ENCODE results near the gene OR5M11. TPM values are rescaled to one million over a fixed set of nuclear protein-coding genes. Genes with fewer than 3 reads are reported as not detected.
"Not testable (repeated sequence)": the region's sequence is repeated elsewhere in the genome, so short reads cannot be mapped to it uniquely, and the experiment has no call there.

OR5M11 gene
- total RNA-seq: not detected

DNA sequence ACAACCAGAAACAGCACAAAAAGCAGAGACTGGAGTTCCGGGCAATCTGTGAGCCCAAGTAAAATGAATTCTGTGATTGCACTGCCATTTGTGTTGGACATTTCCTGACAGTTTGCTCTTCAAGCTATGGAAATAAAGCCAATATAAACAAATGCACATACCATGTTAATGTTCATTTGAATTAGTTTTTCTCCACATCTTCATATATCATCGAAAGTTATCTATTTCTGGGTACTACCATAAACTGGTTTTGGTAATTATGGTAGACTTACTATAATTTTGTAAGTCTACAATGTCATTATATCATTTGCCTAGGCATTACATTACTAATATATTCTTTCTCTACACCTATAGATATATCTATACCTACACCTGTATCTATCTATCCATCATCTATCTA, at the start of gene OR5M11:
TSS of gene OR5M11 (minus strand) at position 101 of the 400 bp plus-strand sequence. CDS start at position 101, 0 bp downstream.
- no peak for DNase-seq

DNA sequence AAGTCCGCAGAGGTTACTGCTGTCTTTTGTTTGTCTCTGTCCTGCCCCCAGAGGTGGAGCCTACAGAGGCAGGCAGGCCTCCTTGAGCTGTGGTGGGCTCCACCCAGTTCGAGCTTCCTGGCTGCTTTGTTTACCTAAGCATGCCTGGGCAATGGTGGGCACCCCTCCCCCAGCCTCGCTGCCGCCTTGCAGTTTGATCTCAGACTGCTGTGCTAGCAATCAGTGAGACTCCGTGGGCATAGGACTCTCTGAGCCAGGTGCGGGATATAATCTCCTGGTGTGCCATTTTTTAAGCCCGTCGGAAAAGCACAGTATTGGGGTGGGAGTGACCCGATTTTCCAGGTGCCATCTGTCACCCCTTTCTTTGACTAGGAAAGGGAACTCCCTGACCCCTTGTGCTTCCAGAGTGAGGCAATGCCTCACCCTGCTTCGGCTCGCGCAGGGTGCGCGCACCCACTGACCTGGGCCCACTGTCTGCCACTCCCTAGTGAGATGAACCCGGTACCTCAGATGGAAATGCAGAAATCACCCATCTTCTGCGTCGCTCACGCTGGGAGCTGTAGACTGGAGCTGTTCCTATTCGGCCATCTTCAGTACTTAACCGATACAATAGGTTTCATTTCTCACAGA, 49.1 kb upstream of the OR5M11 start:
- DNase-seq: not testable (repeated sequence)

DNA sequence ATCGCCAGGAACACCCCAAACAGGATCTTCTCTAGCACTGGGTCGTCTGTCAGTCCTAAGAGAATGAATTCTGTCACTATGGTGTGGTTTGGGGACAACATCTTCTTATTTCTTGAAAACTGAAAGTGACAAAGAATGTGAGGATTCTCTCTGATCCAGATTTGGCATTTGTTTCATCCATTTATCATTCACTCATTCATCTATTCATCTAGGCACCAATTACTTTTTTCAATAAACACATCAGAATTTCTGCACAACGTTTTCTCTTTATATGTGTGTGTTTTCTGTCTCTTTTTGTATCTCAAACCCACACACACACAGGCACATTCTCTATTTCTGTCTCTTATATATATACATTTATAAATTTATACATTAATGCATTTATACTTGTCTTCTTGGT, 34.6 kb upstream of the OR5M11 start, which contains the start of gene OR5M10:
TSS of gene OR5M10 (minus strand) at position 101 of the 400 bp plus-strand sequence. CDS start at position 101, 0 bp downstream.
- DNase-seq: no peak

DNA sequence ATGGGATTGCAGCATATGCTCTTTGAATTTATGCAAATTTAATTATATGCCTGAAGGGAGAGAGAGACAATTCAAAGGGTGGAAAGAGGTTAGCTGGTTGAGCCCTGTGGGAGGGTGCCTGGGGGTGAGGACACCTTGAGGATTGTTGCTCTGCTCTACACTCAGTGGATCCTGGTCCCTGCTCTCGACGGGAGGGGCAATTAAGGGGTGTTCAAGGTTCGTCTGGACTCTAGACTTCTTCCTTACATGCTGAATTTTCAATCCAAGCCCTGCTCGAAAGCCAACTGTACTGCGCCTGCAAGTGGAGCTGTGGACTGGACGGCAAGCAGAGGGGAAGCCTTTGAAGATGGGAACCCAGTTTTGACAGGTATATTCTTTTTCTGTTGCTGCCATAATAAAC, 15.5 kb upstream of the OR5M11 start:
- no peak for DNase-seq

DNA sequence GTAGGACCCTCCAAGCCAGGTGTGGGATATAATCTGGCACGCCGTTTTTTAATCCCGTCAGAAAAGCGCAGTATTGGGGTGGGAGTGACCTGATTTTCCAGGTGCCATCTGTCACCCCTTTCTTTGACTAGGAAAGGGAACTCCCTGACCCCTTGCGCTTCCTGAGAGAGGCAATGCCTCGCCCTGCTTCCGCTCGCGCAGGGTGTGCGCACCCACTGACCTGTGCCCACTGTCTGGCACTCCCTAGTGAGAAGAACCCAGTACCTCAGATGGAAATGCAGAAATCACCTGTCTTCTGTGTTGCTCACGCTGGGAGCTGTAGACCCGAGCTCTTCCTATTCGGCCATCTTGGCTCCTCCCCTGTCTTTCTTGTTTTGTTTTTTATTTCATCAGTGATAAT, 11.6 kb upstream of the OR5M11 start:
- DNase-seq: not testable (repeated sequence)

DNA sequence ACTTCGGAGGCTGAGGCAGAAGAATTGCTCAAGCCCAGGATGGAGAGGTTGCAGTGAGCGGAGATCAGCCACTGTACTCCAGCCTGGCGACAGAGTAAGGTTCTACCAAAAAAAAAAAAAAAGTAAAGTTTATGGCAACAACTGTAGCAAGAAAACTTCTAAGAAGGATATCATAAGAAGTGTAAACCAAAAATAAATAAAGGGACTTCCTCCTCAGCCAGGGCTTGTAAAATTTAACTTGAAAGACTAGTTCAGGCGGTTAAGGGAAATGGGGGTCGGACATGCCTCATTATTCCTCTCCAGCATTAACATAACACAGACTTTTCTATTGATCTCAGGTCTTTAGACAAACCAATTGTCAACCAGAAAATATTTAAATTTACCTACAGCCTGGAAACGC, 2.5 kb upstream of the OR5M11 start:
- DNase-seq: no peak

DNA sequence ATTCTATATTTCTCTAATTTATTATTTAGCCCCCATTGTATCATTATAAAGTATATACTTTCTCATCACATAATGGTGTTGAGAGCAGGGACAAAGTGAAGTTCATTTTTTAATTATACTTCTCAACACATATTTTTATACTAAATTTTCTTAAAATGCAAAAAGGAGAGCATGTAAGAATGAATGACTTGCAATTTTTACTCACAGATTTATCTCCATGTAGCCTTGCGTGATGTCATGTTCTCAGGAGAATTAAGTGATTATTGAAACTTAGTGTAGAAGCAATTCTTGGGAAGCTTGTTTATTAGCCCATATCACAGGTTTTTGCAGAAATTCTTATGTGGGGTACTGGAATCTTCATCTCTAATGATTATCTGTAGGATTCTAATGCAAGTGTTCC, 682 bp upstream of the OR5M11 start:
- DNase-seq: no peak

DNA sequence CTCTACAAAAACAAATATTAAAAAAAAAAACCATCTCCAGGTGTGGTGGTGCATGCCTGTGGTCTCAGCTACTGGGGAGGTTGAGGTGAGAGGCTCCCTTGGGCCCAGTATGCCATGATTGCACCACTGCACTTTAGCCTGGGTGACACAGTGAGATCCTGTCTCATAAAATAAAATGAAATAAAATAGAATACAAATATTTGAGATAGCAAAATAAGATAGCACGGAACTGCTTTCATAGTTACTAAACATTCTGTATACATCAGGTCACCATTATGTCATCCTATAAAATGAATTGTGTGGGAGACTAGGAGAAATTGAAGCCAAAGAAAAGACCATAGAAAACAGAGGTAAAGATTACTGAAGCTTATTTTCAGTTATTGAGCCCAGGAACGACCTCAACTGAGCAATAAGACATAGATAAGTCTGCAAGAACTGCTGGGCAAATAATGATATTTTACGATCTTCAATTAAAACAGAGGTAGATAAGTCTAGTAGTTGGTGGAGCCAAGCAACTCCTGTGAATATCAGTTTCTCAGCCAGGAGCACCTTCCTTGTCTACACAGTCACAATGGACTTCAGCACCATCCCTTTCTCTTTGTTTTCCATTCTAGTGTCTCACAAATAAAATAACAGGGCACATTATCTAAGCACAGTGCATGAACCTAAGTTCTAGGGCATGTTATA, 9.9 kb downstream of the OR5M11 start:
- DNase-seq: no peak

DNA sequence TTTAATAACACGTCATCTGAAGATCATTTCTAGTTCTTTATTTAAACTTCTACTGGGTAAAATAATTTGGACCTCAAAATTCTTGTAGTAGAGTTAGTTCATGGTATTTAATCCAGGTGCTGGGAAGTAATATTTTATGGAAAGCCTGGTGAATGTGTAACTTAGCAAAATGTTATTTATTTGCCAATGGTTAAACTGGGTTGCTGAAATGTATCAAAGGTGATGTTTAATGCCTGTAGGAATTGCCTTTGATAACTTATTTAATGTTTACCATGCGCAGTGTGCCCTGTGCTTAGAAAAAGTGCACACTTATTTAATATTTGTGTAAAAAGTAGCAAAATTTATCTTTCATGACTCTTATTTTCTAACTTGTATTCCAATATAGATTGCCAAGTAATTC, 11.2 kb downstream of the OR5M11 start:
- DNase-seq: no peak

DNA sequence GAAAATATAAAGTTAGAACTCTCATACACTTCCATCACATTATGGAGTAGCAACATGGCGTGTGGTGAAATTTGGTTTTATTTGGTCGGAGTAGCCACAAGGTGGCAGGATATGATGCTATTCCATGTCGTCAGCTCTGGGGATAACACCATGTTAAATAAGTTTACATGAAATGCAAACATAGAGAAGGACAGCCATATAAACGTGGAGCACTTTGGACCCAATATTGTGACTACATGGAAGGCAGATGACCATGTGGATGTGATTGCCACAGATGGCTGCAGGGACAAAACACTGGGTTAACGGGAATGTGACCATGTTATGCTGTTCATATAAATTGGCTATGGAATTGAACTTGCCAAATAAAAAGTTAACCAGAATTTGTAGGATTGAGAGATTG, 21.0 kb downstream of the OR5M11 start:
- DNase-seq: no peak

DNA sequence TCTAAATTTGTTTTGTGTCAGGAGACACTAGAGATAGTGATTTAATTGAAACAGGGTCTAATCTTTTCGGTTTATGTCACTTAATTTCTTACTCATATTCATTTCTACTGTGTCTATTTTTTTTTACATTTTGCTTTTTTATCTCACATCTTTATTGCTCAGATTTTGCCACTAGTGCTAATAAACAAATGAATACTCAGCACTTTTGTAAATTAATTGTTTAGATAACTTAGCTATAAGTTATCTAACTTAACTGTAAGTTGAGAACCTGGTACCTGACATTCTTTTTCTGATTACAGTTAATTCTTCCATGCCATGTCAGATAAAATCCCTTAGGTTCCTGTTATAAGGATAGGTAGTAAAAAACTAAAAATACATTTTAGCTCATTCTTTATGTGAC, 29.8 kb downstream of the OR5M11 start:
- DNase-seq: no peak

DNA sequence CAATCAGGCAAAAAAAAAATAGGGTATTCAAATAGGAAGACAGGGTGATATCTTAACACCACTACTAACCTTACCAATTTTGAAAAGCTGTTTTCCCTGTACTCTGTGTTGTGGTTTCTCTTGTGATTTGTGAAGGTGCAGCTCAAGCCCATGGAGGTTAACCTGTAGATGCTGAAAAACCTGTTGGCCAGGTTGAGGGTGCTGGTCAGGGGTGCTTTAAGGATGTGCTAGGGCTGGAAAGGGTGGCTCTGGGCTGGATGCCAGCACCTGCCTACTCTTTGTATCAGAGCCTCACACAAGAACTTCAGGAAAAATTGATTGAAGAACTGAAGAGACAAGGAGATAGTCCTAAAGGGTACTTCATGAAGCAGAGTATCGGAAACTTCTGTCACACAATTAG, 33.6 kb downstream of the OR5M11 start:
- DNase-seq: no peak

DNA sequence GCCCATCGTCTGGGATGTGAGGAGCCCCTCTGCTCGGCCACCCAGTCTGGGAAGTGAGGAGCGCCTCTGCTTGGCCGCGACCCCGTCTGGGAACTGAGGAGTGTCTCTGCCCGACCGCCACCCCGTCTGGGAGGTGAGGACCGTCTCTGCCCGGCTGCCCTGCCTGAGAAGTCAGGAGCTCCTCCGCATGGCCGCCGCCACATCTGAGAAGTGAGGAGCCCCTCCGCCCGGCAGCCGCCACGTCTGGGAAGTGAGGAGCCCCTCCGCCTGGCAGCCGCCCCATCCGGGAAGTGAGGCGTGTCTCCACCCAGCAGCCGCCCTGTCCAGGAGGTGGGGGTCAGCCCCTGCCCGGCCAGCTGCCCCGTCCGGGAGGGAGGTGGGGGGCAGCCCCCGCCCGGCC, 46.0 kb downstream of the OR5M11 start:
- no peak for DNase-seq

DNA sequence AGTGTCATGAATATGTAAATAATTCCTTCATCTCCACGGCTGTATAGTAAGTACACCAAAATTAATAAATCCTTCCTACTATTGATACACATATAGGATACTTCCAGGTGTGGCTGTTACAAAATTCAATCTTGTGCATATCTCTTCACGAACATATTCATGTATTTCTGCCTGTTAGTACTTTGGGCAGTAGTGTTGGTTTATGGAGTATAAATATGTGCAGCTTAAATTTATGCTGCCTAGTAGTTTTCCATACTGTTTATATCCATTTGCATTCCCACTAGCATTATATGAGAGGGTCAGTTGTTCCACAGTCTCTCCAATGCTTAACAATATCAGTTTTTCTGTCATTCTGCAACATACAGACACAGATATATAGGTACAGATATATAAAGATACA, 47.9 kb downstream of the OR5M11 start:
- no peak for DNase-seq
